GM18951 (cell line): ENCODE results near the gene WFDC10A.
"Not testable (repeated sequence)": the region's sequence is repeated elsewhere in the genome, so short reads cannot be mapped to it uniquely, and the experiment has no call there.

ENCODE experiments used
- POLR2A ChIP-seq: IDR thresholded peaks from 4 replicates; pipeline ENCODE4 v1.6.1; 2011; ENCODE audit warnings: mild to moderate bottlenecking; ENCODE audit not compliant: insufficient read length, insufficient read depth; ENCODE audit errors: extremely low read depth
- in situ Hi-C: fragments of 300-500 bp; cut with MboI; formaldehyde crosslinking; loops from one replicate; pipeline ENCODE4 v1.12.0; 2022; ENCODE audit warnings: low sequenced_read_pairs, mixed read lengths, inconsistent platforms; ENCODE audit not compliant: unreplicated experiment

WFDC10A gene

DNA sequence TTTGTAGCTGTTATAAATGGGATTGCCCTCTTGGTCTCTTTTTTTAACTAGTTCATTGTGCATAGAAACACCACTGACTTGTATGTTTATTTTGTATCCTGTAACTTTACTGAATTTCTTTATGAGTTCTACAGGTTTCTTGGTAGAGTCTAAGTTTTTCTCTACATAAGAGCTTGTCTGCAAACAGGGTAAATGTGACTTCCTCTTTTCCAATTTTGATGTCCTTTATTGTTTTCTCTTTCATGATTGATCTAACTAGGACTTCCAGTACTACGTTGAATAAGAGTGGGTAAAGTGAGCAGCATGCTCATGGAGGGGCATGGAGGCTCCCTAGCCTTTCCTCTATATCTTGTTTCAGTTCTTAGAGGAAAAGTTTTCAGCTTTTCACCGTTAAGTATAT, 3.0 kb upstream of the WFDC10A start:
- no peak for TF ChIP-seq POLR2A
- in situ Hi-C loops, result no loop called here

DNA sequence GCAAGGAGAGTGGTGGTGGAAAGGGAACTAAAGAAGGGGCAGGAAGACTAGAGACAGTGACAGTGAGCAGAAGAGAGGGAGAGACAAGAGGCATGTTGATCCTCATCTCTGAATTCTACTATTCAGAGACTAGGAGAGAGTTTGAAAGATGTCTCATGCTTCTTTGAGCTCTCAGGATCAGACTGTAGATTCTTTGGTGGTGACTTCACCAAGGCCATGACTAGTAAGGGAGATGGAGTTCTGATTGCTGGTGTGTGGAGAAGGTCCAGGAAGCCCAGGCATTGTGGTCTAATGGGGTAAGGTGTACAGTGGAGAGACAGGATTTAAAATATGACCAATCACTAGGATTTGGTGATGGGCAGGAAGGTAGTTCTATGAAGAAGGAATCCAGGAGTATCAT, 832 bp downstream of the WFDC10A start:
- in situ Hi-C loops, result no loop called here
- no peak for TF ChIP-seq POLR2A

DNA sequence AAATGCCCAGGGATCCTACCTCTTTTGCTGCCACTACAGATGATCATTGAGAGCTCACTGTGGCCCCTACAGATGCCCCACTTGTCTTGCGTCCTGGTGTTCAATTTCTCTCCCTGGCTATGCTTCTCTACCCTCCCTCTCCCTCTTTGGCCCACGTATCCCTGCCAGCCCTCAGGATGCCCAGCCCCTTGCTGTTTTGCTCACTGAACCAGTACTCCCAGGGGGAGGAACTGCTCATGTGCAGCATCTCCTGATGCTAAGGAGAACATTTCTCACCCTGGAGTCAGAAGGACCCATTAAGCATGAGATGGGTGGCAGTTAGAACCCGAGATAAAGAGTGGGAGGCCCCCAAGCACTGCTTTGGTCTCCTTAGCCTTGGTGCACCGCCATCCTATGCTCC, 1.6 kb downstream of the WFDC10A start, which contains the start of gene WFDC9:
Gene WFDC9, minus strand, starts transcription at position 101 of the 400 bp plus-strand sequence. CDS start 21,103 bp downstream, outside the sequence.
- TF ChIP-seq POLR2A, result no peak
- in situ Hi-C loops, result no loop called here

DNA sequence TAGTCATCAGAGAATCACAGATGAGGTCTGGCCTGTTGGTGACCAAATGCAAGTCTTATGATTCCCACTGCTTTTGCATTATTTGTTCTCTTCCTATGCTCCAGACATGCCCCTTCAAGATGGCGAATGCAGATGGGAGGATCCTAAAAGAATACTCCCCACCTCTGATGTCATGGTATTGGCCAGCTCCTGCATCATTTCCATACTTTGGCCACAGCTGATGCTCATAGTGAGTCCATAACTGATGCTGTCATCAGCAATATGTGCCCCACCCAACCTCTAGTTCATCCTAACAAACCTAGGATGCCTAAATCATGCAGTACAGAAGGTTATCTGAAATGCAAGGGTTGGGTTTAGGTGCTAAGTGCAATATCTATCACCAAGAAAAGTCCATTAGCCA, 7.0 kb downstream of the WFDC10A start:
- TF ChIP-seq POLR2A, result no peak
- in situ Hi-C loops, result no loop called here

DNA sequence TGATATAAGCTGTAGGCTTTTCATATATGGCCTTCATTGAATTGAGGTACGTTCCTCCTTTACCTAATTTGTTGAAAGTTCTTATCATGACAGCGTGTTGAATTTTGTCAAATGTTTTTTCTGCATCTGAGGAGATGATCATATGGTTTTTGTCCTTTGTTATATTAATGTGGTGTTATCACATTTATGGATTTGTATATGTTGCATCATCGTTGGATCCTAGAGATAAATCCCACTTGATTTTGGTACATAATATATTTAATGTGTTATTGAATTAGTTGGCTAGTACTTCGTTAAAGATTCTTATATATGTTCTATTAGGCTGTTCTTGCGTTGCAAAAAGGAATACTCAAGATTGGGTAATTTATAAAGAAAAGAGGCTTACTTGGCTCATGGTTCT, 10.1 kb downstream of the WFDC10A start:
- TF ChIP-seq POLR2A, result no peak
- in situ Hi-C loops, result no loop called here

DNA sequence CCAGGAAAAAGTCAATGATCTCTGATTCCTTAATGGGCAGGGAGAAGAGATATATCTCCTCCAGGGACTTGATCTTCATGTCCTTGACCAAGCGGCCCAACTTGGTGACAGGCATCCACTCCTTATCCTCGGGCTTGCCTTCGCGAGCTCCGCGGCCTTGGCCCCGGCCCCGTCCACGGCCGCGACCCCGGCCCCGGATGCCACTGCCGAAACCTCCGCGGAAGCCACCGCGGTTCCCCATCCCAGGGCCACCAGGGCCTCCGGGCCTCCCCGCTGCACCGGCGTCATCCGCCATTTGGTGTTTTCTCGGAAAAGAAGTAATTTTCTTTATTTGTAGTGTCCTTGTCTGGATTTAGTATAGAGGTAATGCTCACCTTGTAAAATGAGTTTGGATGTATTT, 11.5 kb downstream of the WFDC10A start:
- in situ Hi-C loops, result not testable (repeated sequence)

DNA sequence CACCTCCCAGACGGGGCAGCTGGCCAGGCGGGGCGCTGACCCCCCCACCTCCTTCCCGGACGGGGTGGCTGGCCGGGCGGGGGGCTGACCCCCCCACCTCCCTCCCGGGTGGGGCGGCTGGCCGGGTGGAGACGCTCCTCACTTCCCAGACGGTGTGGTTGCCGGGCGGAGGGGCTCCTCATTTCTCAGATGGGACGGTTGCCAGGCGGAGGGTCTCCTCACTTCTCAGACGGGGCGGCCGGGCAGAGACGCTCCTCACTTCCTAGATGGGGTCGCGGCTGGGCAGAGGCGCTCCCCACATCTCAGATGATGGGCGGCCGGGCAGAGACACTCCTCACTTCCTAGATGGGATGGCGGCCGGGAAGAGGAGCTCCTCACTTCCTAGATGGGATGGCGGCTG, 16.3 kb downstream of the WFDC10A start:
- in situ Hi-C loops, result not testable (repeated sequence)

DNA sequence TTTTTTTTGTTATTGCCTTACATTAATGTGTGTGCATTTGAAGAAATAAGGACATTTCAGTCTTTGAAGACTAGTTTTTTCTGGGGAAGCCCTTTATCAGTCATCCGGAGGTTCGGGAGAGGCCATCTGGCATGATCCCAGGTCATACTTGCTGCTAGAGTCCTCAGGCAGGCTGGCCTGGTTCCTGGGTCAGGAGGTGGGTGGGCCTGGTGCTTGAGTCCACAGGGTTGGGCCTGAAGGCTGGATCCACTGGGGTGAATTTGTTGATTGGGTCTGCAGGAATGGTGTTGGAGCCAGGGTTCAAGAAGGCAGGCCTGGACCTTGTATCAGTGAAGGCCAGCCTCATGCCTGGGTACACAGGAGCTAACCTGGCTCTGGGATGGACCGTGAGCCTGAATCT, 17.3 kb downstream of the WFDC10A start:
- no peak for TF ChIP-seq POLR2A
- in situ Hi-C loops, result no loop called here

DNA sequence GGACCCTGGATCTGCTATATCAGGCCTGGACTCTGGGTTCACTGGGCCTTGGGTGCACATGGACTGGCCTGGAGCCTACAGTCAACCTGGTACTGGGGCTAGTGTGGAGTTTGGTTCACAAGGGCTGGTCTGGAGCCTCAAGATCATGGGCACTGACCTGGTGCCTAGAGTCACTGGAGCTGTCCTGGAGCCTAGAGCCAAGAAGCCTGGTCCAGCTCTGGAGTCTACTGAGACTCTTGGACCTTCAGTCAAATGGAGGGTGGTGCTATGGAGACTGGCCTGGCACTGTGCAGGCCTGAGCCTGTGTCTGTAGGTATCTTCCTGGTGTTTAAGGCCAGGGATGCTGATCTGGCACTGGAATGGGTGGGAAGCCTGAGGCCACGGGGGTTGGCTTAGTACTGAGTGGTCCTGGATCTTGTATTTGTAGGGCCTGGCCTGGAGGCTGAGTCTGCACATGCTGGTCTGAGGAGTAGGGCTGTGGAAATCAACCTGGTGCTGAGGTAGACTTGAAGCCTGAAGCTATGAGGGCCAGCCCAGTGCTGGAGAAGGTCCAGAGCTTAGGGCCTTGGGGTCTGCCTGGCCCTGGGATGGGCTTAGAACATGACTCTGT, 18.0 kb downstream of the WFDC10A start:
- TF ChIP-seq POLR2A, result no peak

DNA sequence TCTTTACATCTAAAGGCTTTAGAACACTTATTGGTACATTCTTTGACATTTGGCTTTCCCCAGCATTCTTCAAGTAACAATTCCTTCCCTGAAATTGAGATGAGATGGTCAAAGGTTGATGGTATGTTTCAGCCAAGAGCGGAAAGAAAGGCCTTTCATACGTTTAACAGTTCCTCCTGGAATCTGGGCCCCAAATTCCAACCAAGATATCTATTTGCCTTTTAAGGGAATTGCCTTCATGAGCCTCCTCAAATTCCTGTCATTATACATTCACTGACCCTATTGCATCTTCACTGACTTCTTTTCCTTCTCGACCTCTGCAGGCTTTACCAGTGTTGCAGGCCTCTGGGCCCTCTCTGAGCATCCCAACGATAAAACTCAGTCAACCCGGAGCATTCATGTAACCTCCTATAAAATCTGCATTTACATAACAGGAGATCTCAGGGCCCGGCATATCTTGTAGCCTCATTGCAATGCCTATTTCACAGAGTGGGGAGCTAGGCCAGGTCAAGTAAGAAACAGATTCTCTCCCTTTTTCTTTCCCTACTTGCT, 19.8 kb downstream of the WFDC10A start:
- in situ Hi-C loops, result no loop called here
- TF ChIP-seq POLR2A, result no peak

More for the DNA sequence above, 18.0 kb downstream of the WFDC10A start:
- in situ Hi-C loops, result no loop called here

DNA sequence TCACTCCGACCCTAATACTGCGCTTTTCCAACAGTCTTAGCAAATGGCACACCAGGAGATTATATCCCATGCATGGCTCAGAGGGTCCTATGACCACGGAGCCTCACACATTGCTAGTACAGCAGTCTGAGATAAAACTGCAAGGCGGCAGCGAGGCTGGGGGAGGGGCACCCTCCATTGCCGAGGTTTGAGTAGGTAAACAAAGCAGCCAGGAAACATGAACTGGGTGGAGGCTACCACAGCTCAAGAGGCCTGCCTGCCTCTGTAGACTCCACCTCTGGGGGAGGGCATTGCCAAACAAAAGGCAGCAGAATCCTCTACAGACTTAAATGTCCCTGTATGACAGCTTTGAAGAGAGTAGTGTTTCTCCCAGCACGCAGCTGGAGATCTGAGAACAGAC, 22.2 kb downstream of the WFDC10A start:
- in situ Hi-C loops, result not testable (repeated sequence)

DNA sequence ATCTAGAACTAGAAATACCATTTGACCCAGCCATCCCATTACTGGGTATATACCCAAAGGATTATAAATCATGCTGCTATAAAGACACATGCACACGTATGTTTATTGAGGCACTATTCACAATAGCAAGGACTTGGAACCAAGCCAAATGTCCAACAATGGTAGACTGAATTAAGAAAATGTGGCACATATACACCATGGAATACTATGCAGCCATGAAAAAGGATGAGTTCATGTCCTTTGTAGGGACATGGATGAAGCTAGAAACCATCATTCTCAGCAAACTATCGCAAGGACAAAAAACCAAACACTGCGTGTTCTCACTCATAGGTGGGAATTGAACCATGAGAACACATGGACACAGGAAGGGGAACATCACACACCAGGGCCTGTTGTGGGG, 27.5 kb downstream of the WFDC10A start:
- in situ Hi-C loops, result not testable (repeated sequence)

DNA sequence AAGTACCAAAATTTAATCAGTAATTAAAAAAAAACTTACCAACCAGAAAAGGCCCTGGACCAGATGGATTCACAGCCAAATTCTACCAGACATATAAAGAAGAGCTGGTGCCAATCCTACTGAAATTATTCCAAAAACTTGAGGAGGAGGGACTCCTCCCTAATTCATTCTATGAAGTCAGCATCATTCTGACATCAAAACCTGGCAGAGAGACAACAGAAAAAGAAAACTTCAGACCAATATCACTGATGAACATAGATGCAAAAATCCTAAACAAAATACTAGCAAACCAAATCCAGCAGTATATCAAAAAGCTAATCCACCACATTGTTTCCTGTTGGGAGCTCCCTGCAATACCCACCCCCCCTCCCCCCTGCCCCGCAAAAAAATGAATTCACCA, 40.6 kb downstream of the WFDC10A start, which contains the start of gene WFDC11:
Gene WFDC11, minus strand, starts transcription at position 101 of the 400 bp plus-strand sequence. CDS start 19,639 bp downstream, outside the sequence.
- TF ChIP-seq POLR2A, result no peak
- in situ Hi-C loops, result no loop called here

DNA sequence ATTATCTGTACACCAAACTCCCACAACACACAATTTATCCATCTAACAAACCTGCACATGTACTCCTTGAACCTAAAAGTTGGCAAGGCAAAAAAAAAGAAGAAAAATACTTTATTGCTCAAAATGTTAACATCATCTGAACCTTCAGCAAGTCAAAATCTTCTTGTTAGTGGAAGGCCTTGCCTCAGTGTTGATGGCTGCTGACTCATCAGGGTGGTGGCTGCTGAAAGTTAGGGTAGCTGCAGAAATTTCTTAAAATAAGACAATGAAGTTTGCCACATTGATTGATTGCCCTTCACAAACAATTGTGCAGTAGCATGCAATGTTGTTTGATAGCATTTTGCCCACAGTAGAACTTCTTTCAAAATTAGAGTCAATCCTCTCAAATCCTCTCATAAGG, 43.2 kb downstream of the WFDC10A start:
- in situ Hi-C loops, result no loop called here
- no peak for TF ChIP-seq POLR2A

DNA sequence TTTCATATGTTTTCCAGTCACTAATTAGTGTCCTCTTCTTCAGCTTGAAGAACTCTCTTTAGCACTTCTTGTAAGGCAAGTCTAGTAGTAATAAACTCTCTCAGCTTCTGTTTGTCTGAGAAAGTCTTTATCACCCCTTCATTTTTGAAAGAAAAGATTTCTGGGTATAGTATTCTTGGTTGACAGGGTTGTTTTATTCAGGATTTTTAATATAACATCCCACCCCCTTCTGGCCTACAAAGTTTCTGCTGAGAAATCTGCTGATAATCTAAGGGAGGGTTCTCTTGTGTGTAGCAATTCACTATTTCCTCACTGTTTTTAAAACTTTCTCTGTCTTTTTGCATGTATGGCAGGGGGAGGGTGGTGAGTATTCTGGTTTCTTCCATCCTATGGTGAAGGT, 50.1 kb downstream of the WFDC10A start:
- in situ Hi-C loops, result no loop called here
- TF ChIP-seq POLR2A, result no peak
